Subcutaneous adipose tissue (tissue), 4 donors: ENCODE results near the gene C10orf95. TPM values are rescaled to one million over a fixed set of nuclear protein-coding genes. Genes with fewer than 3 reads are reported as not detected.

ENCODE experiments used
- total RNA-seq, 4 donors: library from RNA; depleted of rRNA; stranded (reverse); fragments of >200 nt; gene quantifications; one replicate each; pipeline ENCODE4 v1.1.0, GENCODE V29; 2016
- TF ChIP-seq, protein P1 (sequence below): fragments of 450-650 bp; IDR thresholded peaks from one replicate; pipeline ENCODE4 v1.5.1; 2016; ENCODE audit warnings: low read depth, mild to moderate bottlenecking, control low read depth, antibody characterized with exemption, moderate library complexity

Gene C10orf95
- not detected for total RNA-seq

GRCh38 chr10:102451105-102451969 lies at the start of gene C10orf95:
C10orf95 (minus strand) TSS chr10:102451543; CDS start chr10:102451093, 450 bp downstream.
- TF ChIP-seq, protein P1, sequence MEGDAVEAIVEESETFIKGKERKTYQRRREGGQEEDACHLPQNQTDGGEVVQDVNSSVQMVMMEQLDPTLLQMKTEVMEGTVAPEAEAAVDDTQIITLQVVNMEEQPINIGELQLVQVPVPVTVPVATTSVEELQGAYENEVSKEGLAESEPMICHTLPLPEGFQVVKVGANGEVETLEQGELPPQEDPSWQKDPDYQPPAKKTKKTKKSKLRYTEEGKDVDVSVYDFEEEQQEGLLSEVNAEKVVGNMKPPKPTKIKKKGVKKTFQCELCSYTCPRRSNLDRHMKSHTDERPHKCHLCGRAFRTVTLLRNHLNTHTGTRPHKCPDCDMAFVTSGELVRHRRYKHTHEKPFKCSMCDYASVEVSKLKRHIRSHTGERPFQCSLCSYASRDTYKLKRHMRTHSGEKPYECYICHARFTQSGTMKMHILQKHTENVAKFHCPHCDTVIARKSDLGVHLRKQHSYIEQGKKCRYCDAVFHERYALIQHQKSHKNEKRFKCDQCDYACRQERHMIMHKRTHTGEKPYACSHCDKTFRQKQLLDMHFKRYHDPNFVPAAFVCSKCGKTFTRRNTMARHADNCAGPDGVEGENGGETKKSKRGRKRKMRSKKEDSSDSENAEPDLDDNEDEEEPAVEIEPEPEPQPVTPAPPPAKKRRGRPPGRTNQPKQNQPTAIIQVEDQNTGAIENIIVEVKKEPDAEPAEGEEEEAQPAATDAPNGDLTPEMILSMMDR, result no peak

DNA sequence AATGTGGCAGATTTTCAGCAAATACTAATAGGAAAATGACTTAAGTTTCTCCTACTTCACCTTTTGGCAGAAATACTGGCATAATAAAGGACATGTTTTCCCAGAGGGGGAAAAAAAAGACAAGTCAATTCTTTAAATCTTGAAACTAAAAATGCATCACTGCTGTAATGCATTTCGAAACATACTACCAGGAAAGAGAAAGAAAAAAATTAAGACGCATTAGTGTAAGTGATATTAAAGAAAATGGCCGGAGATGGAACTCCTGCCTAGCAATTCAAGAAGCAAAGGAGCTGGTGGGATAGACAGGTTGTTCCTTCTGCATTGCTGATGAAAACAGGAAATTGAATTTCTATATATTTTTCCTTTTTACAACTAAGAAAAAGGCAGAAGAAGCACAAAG lies 48.0 kb upstream of the C10orf95 start:
- TF ChIP-seq, protein P1, result no peak

DNA sequence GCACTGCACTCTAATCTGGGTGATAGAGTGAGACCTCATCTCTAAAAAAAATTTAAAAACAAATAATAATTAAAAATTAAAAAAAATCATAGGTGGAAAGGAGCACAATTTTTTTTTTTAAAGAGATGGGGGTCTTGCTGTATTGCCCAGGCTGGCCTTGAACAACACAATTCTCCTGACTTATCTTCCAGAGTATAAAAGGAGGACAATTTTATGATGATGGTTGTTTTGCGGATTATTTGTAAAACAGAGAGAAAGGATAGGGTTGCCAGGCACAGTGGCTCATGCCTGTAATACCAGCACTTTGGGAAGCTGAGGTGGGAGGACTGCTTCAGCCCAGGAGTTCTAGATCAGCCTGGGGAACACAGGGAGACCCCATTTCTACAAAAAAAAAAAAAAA lies 46.2 kb upstream of the C10orf95 start:
- TF ChIP-seq, protein P1, result no peak

GRCh38 chr10:102493771-102494170 lies 42.4 kb upstream of the C10orf95 start:
- TF ChIP-seq, protein P1, result no peak

GRCh38 chr10:102492983-102493382 lies 41.6 kb upstream of the C10orf95 start:
- TF ChIP-seq, protein P1, result no peak

- TF ChIP-seq, protein P1, result no peak
These were observed 41.1 kb upstream of the C10orf95 start for GRCh38 chr10:102492344-102492939.

DNA sequence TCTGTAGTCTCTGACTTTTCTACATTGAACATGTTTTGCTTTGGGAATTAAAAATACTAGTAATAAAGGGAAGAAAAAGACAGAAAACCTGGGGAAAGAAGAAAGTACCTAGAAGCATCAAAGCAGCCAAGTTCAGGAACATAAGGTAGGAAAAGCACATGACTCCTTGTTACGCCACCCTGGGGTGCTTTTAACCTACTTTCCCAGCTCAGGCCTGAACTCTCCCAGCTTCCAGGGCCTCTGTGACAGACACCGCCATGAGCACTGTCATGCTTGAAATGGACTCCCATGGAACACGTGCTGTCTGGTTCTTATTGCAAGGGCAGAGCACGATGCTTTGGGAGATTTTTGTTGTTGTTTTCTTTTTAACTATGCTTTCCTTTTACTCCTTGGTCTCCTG lies 39.8 kb upstream of the C10orf95 start:
- TF ChIP-seq, protein P1, result no peak
